GM18499 (cell line): ENCODE data around the gene REXO1.

Source experiments
- ATAC-seq: cut with Tn5 transposase; IDR thresholded peaks from one replicate; pipeline ENCODE4 v1.9.1; 2021; ENCODE audit warnings: moderate number of reproducible peaks; ENCODE audit not compliant: insufficient read depth, unreplicated experiment

REXO1 gene

DNA sequence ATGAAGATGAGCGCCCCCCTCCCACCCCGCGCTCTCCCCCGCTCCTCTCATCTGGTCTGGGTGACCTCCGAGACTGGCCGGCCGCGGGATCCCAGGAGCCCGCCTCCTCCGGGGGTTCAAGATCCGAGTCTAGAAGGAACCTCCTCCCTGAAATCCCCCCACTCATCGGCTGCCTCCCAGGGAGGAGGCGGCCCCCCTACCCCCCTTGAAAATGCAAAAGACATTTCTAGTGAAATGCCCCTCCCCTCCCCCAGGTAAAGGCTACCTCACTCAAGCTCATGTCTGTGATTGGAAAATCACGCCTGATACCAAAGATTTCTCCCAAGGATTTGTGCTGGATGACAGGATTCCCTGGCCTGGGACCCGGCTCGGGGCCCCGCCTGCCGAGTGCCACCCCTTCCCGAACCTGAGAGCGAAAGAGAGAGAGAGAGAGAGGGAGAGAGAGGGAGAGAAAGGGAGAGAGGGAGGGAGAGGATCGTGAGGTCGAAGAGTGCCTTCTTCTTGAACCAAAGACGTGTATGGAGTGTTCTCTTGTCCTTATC lies 71.6 kb downstream of the REXO1 start:
- ATAC-seq: no peak

DNA sequence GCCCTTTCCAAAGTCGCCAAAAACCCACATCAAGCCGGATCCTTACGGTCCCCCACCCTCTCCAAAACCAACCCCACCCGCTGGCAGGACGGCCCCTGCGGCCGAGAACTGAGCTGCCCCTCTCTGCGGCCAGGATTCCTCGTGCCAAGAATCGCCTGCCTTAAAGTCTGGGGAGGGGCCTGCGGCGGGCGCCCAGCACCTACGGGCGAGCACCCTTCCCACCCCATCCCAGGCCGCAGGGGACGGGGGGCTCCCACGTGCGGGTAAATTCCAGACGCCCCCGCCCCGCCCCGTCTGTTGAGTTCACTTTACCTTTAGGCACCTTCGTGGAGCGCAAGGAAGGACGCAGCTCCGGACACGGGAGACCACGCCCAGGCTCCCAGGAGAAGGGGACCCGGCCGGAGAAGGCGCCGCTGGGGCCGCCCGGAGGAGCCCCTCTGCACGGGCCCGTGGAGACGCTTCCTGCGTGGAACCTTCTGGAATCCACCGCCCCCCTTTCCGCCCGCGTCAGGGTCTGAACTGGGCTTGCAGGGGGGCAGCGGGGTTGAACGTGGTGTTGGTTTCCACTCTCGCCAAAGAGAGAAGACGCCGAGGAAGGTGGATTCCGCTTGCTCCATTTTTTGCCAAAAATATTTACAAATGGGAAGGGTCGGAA lies 72.2 kb downstream of the REXO1 start:
- ATAC-seq: no peak

DNA sequence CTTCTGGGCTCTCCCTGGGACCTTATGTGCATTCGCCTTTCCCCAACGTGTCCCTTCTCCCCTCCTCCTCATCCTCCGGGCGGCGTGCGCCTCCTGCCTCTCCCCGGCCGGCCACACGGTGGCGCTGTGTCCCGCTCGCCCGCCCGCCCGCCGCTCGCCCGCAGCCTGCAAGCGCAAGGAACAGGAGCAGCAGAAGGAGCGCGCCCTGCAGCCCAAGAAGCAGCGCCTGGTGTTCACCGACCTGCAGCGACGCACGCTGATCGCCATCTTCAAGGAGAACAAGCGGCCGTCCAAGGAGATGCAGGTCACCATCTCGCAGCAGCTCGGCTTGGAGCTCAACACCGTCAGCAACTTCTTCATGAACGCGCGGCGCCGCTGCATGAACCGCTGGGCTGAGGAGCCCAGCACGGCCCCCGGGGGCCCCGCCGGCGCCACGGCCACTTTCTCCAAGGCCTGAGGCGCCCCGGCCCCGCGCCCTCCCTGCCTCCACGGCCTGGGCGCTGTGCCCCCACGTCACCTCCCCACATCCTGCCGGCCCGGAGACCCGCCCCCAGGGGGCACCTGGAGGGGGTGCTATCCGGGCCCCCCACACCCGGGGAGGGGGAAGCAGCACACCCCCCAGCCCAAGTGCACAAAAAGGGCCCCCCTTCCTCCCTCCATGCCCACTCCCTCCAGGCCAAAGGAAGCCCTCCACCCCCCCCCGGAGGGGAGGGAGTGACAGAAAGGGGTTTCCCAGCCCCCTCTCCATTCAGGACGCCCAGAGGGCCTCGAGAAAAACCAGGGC lies 73.1 kb downstream of the REXO1 start:
- ATAC-seq: no peak

DNA sequence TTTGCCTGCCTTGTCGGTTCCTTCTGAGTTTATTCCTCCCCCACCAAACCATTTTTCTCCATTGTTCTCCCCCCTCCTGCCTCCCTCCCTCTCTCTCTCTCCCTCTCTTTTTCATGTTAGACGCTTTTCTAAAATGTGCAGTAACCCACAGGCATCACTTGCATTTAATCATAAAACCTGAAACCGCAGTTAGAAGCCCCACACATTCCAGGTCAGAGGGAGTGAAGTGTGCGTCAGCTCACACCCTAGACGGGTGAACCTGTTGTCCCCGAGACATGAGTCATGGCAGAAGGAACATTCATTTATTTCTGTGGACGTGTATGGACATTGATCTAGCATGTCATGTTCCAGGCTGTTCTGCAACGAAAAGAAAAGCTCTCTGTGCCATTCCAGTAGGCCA lies 75.1 kb downstream of the REXO1 start:
- no peak for ATAC-seq

DNA sequence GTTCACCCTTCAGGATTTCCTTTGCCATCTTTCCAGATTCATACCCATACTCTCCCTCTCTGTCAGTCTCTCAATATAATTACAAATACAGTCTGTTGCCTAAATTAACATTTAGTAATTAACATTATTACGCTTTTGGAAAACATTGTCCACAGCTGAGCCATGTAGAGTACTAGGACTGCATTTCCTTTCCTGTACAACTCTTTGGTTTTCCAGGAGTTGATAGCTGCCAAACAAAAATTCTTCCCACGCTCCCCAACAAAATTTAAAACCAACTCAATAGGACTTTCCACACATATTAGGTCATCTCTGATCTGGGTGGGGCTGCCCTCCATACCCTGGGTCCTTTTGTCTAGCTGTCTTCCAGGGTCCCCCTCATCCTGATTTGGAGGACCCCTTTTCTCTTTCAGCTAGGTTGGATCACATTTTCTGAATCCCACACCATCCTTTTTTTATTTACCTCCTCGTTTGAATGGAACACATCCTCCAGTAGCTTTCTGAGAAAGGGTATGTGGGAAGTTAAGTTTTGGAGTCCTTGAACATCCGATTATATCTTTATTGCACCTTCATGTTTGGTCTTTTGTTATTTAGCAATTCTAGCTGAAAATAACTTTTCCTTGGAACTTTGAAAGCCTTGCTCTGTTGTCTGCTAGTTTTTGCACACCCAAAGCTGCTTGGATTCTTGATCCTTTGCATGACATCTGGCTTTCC lies 77.3 kb downstream of the REXO1 start:
- ATAC-seq: no peak

DNA sequence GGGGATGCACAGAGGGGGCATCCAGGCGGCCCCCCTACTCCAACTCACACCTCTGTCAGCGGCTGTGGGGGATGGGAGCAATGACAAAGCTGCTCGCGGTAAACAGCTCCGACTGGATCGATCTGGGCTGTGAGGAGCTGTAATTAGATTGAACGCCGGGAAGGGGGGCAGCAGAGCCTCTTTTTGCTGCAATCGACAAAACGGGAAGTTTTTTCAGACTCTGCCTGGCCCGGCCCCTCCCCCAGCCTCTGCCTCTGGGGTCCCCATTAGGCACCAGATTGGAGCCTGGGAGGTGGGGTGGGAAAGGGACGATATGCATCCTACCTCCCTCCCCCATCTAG lies 78.7 kb downstream of the REXO1 start:
- ATAC-seq: no peak

DNA sequence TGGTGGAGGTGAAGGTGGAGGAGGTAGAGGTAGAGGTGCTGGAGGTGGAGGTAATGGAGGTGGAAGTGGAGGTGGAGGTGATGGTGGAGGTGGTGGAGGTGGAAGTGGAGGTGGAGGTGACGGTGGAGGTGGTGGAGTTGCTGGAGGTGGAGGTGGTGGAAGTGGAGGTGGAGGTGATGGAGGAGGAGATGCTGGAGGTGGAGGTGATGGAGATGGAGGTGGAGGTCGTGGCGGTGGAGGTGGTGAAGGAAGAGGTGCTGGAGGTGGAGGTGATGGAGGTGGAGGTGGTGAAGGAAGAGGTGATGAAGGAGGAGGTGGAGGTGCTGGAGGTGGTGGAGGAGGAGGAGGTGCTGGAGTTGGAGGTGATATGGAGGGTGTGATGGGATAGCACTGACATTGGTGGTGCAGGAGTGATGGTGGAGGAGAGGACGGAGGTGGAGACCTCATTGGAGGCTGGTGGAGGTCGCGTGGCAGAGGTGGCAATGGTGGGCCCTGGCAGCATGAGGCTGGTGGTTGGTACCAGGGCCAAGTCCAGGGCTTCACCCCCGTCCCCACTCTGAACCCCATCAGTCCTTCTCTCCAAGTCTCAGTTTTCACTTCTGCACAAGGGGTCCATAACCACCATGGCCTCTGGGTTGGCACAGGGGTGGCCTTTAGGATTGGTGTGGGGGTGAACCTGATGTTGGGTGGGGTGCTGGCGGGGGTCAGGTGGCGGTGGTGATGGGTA lies 79.2 kb downstream of the REXO1 start:
- ATAC-seq: no peak

DNA sequence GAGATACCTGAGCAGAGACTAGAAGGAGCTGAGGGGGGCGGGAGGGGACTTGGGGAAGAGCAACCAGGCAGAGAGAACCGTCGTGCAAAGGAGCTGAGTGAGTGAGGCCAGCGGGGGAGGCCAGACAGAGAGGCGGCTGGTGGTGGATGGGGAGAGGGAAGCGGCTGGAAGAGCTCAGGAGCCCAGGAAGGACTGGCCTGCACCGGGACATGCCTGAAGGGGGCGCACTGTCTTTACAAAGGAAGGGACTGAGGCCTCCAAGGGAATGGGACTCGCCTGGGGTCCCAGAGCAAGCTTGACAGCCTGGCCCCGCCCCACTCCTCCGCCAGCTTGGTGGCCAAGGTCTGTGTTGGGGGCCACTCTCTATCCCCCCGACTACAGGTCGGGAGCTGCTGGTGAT lies 80.0 kb downstream of the REXO1 start:
- no peak for ATAC-seq

DNA sequence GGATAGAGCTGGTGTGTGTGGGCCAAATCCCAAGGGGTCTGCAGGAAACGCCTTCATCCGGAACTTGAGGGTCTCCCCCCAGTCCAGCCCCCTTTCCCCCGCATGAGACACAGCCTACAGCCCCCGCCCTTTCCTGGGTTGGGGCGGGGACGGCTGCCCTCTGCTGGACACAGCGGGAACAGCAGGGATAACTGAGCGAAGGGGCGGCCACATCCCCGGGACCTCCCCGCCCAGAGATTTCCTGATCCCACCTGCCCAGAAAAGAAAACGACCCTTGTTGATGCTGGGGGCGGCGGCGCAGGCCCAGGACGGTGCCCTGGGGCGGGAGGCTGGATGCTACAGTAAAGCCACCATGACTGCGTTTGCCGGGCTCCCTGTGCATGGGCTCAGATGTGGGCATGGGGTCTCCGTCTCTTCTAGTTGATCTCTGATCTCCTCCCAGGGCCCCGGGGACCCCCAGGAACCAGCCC lies 80.8 kb downstream of the REXO1 start:
- no peak for ATAC-seq

DNA sequence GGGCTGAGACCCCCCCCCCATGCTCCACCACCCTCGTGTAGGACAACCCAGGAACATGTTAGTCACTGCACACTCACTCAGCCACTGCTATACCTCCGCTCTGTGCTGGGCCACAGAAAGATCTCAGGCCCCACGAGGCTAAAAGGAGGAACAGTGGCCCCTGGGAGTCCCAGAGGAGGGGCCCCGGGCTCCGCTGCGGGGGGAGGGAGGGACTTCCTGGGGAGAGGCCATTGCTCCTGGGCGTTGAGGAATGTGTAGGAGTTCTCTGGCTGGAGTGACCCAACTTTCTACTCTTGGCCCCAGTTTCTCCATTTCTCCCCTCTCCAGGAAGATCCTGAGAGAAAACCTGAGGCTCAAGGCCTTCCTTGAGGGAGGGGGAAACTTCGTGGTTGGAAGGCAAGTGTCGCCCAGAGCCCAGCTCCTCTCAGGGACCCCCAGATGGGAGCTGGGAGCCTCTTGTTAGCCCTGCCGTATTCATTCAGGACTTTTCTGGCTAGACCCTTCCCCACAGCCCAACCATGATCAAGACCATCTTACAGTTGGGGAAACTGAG lies 81.4 kb downstream of the REXO1 start:
- ATAC-seq: no peak

DNA sequence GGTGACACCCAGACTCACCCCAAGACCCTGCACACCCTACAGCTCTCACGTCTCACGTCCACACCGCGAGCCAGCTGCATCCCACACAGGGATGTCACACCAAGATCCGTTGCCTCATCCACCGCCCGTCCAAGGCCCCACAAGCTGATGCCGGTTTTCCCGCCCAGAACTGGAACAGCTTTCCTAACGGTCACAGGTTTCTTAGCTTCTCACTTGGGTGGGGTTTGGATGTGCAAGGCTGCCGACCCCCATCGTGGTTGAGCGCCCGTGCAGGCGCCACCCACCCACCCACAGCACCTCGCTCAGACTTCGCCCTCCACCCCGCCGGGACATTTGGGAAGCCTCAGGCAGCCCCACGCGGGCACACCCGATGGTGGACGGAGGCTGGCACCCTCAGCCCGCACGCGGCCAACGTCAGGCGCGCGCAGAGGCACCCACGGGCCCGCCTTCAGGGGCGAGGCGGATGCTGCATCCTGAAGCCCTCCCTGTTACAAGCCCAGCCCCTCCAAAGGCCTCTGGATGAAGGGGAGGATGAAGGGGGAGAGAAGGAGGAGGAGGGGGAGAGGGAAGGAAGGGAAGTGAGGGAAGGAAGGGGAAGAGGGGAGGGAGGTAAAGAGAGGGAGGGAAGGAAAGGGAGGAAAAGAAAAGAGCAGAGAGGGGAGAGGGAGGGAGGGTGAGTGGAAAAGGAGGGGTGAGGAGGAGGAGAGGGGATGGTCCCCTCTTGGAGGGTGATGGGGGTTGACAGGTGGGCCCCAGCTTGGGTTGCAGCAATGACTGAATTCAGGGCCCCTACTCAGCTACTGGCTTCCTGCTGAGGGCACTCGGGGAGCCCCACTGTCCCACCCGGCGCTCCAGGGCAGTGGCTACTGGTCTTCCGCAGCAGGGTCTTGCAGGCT lies 82.1 kb downstream of the REXO1 start:
- ATAC-seq: no peak
